Measurements from ENCODE around the gene LLPH.

Gene LLPH

DNA sequence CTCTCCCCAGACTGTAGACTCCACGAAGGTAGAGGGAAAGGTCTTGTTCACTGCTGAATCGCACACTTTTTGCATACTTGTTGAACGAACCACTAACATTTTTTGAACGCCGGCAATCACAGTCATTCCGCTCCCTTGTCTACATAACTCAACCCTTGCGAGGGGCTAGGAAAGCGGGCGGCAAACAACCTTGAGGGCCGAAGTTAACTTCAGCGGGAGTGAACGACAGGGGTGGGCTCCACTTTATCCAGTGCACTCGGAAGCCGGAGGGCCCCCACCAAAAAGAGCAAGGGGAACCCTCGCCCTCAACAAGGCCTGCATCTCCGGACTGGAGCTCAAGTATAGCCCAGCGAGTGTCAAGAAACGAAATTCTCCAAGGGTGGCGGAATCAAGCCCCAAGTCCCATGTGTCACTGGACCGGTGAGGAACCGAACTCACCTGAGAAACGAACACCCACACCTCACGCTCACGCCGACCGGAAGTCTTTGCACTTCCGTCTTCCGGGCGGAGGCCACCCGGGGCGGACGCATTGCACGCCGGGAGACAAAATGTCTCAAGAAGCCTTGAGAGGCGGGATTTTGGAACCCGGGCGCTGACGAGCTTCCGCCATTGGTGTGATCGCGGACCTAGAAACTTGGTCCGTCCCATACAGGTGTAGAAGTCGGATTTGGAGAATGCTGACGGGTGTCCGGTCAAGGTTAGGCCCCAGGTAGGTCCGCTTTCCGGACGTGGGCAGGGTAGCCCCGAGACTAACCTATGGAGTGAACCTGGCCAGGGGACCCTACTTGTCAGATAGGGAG, at the start of gene LLPH:
TSS of gene LLPH (minus strand) at position 484 of the 800 bp plus-strand sequence. CDS start 1,644 bp downstream, outside the sequence.
- TF ChIP-seq TCF12 (IDR thresholded peaks at IDR 0.05; ENCODE audit: low read depth) (peak; percentile 62; the same call in 1 of the 2 replicates), EGR1 (IDR thresholded peaks at IDR 0.05) (peak; percentile 68; the same call in 1 of the 2 replicates), YY1 (IDR thresholded peaks at IDR 0.05; ENCODE audit: low read depth) (peak; percentile 87), EP300 (IDR thresholded peaks at IDR 0.05; ENCODE audit: borderline replicate concordance) (peak; percentile 23; the same call in 1 of the 2 replicates), TAF1 (IDR thresholded peaks at IDR 0.05; ENCODE audit: low read depth) (peak; percentile 96), RAD21 (IDR thresholded peaks at IDR 0.05; ENCODE audit: low read depth) (no peak), CREB1 (IDR thresholded peaks at IDR 0.05; ENCODE audit: low read depth) (peak; percentile 42; the same call in 1 of the 2 replicates), TEAD4 (IDR thresholded peaks at IDR 0.05) (peak; percentile 41; the same call in 1 of the 2 replicates), NFIC (IDR thresholded peaks at IDR 0.05) (no peak), FOXM1 (IDR thresholded peaks at IDR 0.05; ENCODE audit: borderline replicate concordance, low read depth) (no peak), MAX (IDR thresholded peaks at IDR 0.05) (peak; percentile 94)
- TF ChIP-seq, protein P1, sequence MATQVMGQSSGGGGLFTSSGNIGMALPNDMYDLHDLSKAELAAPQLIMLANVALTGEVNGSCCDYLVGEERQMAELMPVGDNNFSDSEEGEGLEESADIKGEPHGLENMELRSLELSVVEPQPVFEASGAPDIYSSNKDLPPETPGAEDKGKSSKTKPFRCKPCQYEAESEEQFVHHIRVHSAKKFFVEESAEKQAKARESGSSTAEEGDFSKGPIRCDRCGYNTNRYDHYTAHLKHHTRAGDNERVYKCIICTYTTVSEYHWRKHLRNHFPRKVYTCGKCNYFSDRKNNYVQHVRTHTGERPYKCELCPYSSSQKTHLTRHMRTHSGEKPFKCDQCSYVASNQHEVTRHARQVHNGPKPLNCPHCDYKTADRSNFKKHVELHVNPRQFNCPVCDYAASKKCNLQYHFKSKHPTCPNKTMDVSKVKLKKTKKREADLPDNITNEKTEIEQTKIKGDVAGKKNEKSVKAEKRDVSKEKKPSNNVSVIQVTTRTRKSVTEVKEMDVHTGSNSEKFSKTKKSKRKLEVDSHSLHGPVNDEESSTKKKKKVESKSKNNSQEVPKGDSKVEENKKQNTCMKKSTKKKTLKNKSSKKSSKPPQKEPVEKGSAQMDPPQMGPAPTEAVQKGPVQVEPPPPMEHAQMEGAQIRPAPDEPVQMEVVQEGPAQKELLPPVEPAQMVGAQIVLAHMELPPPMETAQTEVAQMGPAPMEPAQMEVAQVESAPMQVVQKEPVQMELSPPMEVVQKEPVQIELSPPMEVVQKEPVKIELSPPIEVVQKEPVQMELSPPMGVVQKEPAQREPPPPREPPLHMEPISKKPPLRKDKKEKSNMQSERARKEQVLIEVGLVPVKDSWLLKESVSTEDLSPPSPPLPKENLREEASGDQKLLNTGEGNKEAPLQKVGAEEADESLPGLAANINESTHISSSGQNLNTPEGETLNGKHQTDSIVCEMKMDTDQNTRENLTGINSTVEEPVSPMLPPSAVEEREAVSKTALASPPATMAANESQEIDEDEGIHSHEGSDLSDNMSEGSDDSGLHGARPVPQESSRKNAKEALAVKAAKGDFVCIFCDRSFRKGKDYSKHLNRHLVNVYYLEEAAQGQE (IDR thresholded peaks at IDR 0.05; ENCODE audit: low read depth), result no peak

DNA sequence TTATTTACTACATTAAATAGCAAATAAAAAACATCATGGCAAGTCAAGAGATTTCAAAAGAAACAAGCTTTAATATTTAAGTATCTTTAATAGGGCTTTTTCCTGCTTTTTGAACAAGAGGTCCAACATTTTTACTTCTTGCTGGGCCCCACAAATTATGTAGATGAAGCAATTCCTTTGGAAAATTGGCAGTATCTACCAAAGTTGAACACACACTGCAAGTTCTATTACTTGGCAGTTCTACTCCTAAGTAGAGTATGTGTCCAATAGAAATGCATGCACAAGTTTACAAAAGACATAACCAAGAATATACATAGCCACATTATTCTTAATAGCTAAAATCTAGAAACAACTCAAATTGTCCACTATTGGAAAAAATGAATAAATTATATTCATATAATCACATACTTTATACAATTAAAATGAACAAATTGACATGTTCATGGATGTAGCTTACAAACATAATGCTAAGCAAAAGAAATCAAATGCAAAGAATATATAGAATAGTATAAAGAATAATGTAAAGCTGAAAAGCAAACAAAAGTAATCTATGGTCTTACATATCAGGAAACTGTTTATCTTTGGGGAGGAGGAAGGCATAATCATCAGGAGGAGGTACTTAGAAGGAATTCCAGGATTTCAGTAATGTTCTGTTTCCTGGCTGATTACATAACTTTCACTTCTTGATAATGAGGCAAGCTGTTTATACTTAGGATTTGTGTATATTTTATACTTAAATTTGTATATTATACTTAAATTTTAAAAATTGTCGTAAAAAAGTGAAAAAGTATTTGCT, 45.8 kb upstream of the LLPH start:
- TF ChIP-seq TEAD4 (IDR thresholded peaks at IDR 0.05) (no peak), ZBTB7A (IDR thresholded peaks at IDR 0.05; ENCODE audit: low read depth) (no peak), NFIC (IDR thresholded peaks at IDR 0.05) (no peak), FOXM1 (IDR thresholded peaks at IDR 0.05; ENCODE audit: borderline replicate concordance, low read depth) (no peak), YY1 (IDR thresholded peaks at IDR 0.05; ENCODE audit: low read depth) (no peak), TAF1 (IDR thresholded peaks at IDR 0.05; ENCODE audit: low read depth) (no peak)
- TF ChIP-seq, protein P2, sequence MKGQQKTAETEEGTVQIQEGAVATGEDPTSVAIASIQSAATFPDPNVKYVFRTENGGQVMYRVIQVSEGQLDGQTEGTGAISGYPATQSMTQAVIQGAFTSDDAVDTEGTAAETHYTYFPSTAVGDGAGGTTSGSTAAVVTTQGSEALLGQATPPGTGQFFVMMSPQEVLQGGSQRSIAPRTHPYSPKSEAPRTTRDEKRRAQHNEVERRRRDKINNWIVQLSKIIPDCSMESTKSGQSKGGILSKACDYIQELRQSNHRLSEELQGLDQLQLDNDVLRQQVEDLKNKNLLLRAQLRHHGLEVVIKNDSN (IDR thresholded peaks at IDR 0.05), result no peak

DNA sequence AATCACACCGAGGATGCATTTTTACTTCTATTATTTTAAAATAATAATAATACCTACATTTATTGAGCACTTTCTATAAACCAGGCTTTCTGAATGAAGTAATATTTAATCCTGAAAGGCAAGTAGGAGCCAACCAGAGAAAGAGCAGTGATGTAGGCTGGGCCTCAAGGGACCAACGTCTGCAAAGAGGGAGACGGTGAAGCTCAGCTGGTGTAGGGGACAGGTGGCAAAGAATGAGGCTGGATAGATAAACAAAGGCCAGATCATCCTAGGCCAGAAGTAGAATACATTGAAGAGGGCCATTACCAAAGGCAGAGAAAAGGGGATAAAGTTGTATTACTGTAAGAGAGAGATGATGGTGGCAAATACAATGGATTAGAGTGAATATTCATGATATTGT, 40.1 kb upstream of the LLPH start:
- no peak for TF ChIP-seq EP300 (IDR thresholded peaks at IDR 0.05; ENCODE audit: borderline replicate concordance)
- no peak for TF ChIP-seq TCF12 (IDR thresholded peaks at IDR 0.05; ENCODE audit: low read depth)
- no peak for TF ChIP-seq TAF1 (IDR thresholded peaks at IDR 0.05; ENCODE audit: low read depth)
- TF ChIP-seq TEAD4 (IDR thresholded peaks at IDR 0.05), result no peak
- no peak for TF ChIP-seq CEBPB (IDR thresholded peaks at IDR 0.05)
- TF ChIP-seq NFIC (IDR thresholded peaks at IDR 0.05), result no peak
- TF ChIP-seq, protein P1 (IDR thresholded peaks at IDR 0.05; ENCODE audit: low read depth), result no peak
- TF ChIP-seq YY1 (IDR thresholded peaks at IDR 0.05; ENCODE audit: low read depth), result no peak
- no peak for TF ChIP-seq ZBTB7A (IDR thresholded peaks at IDR 0.05; ENCODE audit: low read depth)
- no peak for TF ChIP-seq CREB1 (IDR thresholded peaks at IDR 0.05; ENCODE audit: low read depth)
- TF ChIP-seq FOXM1 (IDR thresholded peaks at IDR 0.05; ENCODE audit: borderline replicate concordance, low read depth), result no peak
- TF ChIP-seq EGR1 (IDR thresholded peaks at IDR 0.05), result no peak
- no peak for TF ChIP-seq RAD21 (IDR thresholded peaks at IDR 0.05; ENCODE audit: low read depth)
- TF ChIP-seq MAX (IDR thresholded peaks at IDR 0.05), result no peak
- TF ChIP-seq, protein P2 (IDR thresholded peaks at IDR 0.05), result no peak

DNA sequence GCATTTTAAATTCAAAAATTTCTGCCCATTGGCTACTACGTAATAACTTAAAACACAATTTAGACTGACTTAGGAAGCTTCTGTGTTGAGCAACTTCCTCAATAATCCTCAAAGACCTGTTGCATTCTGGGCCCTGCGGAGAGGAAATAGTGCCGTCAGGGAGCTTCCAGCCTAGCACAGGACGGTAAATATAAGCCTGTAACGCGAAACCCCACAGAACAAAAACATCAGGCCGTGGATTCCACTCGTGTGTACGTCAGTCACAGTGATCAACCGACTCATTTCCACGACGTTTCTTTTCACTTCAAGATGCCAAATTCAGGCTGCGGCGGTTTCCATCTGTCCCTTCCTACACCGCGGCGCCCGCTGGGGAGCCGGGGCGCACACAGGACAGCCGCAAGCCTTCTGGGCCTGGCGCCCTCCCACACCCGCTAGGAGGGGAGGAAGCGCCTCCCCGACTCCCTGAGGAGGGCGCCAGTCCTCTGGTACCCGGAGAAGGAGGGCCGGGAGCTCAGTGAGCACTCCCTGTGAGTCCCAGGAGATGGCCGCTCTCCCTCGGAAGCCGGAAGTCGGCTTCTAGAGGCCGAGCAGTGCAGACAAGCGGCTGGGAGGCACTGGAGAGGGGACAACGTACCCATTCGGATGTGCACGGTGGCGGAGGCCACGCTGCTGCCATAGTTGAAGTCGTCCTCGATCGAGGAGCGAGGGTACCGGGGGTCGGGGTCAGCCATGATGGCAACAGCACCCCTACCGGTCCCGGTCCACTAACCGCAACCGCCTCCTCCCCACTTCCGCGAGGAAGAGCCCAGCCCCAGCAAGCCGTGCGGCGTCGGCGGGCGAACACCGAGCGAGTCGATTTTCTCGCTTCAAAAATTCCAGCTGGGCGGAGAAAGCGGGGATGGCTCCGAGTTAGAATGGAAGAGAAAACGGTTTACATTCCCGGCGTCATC, 38.9 kb upstream of the LLPH start, which contains the start of gene TMBIM4:
TSS of gene TMBIM4 (minus strand) at position 776 of the 950 bp plus-strand sequence. CDS start at position 731, 45 bp downstream.
- TF ChIP-seq YY1 (IDR thresholded peaks at IDR 0.05; ENCODE audit: low read depth) (no peak; the same call in 1 of the 2 replicates), ZBTB7A (IDR thresholded peaks at IDR 0.05; ENCODE audit: low read depth) (peak; percentile 86), CEBPB (IDR thresholded peaks at IDR 0.05) (peak; percentile 95), MAX (IDR thresholded peaks at IDR 0.05) (peak; percentile 77), TAF1 (IDR thresholded peaks at IDR 0.05; ENCODE audit: low read depth) (peak; percentile 87), FOXM1 (IDR thresholded peaks at IDR 0.05; ENCODE audit: borderline replicate concordance, low read depth) (peak; percentile 49), NFIC (IDR thresholded peaks at IDR 0.05) (no peak; the same call in 1 of the 2 replicates), TEAD4 (IDR thresholded peaks at IDR 0.05) (peak; percentile 47), CREB1 (IDR thresholded peaks at IDR 0.05; ENCODE audit: low read depth) (no peak), RAD21 (IDR thresholded peaks at IDR 0.05; ENCODE audit: low read depth) (0 out of 2 replicates have a peak, but pooled peaks have one; percentile 5), TCF12 (IDR thresholded peaks at IDR 0.05; ENCODE audit: low read depth) (peak; percentile 71), EP300 (IDR thresholded peaks at IDR 0.05; ENCODE audit: borderline replicate concordance) (peak; percentile 41; the same call in 1 of the 2 replicates), EGR1 (IDR thresholded peaks at IDR 0.05) (peak; percentile 37; the same call in 1 of the 2 replicates)
- TF ChIP-seq, protein P1 (IDR thresholded peaks at IDR 0.05; ENCODE audit: low read depth), result no peak
- TF ChIP-seq, protein P2 (IDR thresholded peaks at IDR 0.05), result peak; percentile 5; the same call in 1 of the 2 replicates
